ENCODE results near the gene TRPC4AP.
A peak's percentile ranks its signal among the peaks of the same experiment; 100 is the strongest.

Gene TRPC4AP

DNA sequence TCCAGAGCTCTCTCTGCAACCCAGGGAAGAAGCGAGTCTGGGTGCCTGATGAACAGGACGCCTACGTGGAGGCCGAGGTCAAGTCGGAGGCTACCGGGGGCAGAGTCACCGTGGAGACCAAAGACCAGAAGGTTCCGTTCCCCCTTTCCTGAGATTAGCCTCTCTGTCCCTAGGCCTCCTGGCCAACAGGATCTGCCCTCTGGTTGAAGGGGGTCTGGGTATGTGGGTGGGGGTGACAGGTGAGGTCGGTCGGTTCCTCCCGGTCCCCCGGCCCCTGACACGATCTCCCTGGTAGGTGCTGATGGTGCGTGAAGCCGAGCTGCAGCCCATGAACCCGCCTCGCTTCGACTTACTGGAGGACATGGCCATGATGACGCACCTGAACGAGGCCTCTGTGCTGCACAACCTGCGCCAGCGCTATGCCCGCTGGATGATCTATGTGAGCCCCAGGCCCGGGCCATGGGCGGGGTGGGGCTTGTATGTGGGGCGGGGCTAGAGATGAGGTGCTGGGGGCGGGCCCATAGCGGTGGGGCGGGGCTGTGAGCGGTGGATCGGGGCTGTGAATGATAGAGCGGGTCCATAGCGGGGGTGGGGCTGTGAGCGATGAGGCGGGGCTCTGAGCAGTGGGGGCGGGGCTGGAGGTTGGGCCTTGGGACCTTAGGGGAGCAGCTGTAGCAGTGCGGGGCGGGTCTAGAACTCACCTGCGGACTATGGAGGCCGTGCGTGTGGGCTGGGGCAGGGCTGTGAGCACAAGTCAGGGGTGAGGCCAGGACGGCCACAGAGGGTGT, 113.0 kb downstream of the TRPC4AP start:
- FAIRE-seq (no peak), DNase-seq (ENCODE audit: extremely low spot score, insufficient read length, low read depth) (no peak)

DNA sequence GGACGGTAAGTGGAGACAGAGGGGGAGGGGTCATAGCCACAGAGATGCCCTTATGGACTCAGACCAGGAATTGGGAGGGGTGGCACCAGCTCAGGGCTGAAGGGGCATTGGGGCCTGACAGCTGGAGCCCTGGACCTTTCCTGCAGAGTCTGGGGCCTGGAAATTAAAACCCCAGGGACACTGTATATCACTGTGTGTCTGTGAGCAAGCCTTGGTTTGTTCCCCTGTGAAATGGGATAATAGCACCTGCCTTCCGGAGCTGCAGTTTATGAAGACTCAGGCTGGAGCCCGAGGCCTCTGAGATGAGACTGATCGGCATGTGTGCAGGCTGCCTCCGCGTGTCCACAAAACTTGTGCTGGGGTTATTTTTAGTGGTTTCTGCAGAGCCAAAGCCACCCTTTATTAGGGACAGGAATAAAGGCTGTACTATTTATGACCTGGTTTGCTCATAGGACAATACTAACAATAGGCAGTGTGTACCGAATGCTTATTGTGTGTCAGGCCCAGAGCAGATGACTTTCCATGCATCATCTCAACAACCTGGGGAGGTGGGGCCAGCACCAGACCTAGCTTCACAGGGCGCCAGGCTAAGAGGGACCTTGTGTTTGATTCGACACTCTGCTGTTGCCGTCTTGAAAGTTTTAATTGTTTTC, 114.4 kb downstream of the TRPC4AP start:
- no peak for FAIRE-seq
- no peak for DNase-seq (ENCODE audit: extremely low spot score, insufficient read length, low read depth)

DNA sequence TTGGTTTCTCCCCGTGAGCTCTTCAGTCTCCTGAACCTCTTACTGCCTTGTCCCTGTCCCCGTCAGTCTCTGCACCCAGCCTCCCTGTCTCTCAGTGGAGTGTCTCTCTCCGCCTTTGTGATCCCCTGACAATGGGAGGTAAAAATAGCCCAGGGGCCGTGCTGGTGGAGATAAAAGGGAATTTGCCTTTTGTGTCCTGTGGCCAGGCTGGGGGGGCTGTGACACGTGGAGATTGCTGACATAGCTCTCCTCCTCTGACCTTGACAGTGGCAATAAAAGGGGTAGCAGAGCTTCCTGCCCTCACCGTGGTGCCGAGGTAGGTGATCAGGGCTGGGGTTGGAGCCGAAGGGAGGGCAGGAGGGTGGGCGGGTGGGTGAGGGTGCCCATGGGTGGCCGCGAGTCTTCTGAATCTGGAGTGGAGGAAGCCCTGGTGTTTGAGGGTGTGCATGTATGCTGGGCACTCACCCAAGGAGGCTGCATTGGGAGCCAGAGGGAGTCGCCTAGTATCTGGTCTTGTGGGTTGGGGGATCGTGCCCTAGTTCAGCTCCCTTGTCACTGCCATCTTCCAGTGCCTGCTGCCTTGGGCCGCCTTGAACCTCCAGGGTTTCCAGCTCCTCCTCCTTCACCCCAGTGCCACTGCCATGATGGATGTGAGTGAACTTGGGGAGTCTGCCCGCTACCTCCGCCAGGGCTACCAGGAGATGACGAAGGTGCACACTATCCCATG, 115.1 kb downstream of the TRPC4AP start:
- FAIRE-seq = no peak
- no peak for DNase-seq (ENCODE audit: extremely low spot score, insufficient read length, low read depth)

DNA sequence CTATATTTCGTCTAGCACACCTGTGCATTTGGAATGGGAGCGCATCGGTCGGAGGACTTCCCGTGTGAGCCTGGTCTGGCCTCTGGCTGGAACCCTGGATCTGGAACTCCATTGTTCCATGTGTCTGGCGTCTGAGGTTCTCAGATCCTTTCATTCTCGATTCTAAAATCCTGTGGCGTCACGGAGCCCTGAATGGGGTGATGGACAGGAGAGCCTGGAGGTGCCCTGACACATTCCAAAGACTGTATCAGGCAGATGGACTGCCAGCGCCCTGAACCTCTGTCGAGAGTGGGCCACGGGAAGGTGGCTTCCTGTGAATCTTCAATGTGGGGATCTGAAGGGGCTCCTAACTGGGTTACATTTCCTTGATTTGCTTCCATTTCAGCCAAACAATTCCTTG, 116.3 kb downstream of the TRPC4AP start:
- FAIRE-seq = no peak

DNA sequence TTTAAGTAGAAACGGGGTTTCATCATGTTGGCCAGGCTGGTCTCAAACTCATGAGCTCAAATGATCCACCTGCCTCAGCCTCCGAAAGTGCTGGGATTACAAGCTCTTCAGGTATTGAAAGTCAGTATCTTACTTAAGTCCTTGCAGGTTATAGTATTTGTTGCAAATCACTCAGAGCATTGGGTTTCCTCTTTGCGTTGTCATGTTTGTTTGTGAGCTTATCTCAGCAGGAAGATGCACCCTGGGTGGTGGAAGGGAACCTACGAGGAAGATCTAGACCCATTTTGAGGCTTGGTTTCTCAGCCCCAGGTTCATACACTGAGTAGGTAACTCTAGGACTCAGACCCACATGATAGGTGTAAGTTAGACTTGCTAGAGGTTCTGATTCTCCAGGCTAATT, 118.4 kb downstream of the TRPC4AP start:
- DNase-seq (ENCODE audit: extremely low spot score, insufficient read length, low read depth) (no peak), FAIRE-seq (no peak)

More for the DNA sequence above, 116.3 kb downstream of the TRPC4AP start:
- no peak for DNase-seq (ENCODE audit: extremely low spot score, insufficient read length, low read depth)

DNA sequence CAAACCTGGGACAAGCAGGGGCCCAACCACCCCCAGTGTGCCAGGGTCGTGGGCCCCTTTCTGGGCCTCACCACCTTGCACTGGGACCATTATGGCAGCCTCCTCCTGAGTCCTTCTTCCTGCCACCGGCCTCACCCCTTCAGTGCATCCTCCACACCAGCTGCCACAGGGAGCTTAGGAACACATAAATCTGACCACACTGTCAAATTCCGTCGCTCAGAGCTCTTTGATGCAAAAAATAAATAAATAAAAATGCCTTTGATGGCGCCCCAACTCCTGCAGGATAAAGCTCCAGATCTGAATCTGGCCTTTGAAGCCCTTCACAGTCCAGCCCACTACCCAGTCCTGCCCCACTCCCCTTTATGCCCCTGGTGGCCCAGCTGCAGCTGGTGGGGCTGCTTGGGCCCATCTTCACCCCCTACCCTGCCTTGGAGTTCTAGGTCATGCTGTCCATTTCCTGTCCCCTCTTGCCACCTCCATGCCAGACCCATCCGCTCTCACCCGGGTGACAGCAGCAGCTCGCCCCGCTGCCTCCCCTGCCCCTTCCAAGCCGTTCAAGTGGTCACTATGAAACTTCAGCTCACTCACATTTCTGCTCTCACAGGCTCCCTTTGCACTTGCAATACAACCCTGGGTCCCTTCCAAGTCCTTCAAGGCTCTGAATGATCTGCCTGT, 120.9 kb downstream of the TRPC4AP start:
- DNase-seq (ENCODE audit: extremely low spot score, insufficient read length, low read depth) (no peak), FAIRE-seq (no peak)

DNA sequence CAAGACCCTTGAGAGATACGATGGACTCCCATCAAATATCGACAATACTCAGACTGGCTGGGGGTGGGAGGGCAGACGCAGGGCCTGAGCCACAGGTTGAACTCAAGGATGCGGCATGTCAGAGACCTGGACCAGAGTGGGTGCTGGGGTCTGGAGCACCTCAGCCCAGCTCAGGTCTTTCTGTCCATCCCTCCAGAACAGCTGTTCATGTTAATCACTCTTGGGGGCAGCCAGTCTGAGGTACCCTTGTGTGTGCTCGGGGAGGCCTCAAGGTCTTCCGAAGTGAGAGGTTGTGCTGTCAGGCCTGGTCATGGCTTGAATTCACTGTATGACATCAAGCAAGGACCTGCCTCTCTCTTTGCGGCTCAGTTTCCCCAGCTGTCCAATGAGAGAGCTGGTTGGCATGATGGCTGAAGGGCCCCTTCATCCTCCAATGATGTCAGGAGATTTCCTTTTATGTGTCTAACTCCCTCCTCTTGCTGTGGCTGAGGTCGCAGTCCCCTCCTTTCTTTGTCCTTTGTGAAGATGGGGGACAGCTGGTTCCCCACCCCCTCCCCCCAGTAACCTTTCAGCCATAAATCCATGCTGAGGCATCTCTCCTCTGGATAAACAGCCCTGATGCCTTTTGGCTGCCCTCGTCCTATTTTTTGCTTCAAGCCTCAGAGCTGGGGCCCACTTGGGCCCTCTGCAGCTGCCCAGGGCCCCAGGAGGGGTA, 121.6 kb downstream of the TRPC4AP start:
- DNase-seq (ENCODE audit: extremely low spot score, insufficient read length, low read depth) = no peak
- no peak for FAIRE-seq

DNA sequence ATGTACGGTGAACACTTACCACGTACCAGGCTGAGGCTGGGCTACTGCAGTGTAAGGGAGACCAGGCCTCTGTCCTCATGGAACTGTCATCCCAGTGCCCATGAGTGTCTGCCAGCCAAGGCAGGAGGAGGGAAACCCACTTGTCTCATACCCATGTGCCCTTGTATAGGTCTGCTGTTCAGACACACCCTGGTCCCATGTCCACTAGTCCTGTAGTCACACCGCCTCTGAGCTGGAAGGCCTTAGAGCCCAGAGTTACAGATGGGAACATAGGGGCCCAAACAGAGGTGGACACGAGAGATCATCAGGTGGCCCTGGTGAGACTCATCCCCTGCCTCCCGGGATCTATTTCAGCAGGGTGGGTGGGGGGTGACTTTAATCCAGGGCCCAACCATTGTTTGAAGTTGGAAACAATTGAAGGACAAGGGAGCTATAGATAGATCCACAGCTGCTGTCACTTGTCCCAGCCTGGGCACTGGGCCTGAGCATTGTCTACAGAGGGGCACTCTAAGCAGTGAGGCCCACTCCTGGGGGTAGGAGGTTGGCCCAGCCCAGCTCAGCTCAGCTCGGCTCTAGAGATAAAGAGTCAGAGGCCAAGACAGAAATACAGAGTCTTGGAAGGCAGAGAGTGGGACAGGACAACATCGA, 122.3 kb downstream of the TRPC4AP start:
- FAIRE-seq = no peak
- no peak for DNase-seq (ENCODE audit: extremely low spot score, insufficient read length, low read depth)

DNA sequence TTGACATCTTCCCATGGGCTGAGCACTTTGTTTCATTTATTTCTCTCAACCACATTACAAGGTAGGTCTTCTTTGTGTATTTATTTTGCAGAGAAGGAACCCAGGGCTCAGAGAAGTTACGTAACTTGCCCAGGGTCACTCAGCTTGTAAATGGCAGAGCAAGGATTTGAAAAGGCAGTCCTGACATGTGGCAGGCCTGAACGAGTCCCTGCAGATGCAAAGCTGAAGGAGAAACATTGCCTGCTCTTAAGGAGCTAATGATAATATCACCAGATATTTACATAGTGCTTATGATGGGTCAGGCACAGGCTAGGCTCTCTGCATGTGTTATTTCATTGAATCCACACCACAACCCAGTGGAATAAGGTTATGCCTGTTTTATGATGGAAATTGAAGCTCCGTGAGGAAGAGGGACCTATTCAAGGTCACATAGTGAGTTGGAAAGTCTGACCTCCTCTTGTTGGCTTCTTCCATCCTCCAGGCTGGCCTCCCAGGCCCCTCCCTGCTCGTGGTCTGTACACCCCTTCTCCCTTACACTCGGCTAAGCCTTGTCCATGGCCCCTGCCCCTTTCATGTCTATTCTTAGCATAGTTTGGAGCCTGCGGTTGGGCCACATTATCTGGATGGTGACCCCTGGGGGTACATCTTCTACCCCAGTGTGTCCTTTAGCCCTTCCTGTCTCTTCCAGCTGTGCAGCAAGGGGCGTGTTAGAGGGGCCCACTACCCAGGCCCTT, 124.4 kb downstream of the TRPC4AP start:
- no peak for DNase-seq (ENCODE audit: extremely low spot score, insufficient read length, low read depth)
- FAIRE-seq = no peak

DNA sequence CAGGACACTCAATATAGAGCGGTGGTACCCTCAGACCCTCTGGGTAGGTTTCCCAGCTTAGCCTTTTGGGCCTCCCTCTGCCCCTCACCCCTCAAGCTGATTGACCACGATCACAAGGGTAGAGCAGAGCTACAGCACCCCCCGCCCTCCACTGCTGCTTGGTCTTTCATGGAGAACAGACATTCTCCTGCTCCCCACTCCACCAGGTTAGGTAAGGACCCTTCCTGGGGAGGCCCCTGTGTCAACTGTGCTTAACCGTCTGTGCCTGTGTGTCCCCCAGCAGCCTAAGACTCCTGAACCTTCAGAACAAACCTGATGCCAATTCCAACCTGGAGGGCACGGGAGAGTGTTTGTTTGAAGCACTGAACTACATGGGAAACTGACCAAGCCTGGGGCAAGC, 125.2 kb downstream of the TRPC4AP start:
- no peak for DNase-seq (ENCODE audit: extremely low spot score, insufficient read length, low read depth)
- no peak for FAIRE-seq

DNA sequence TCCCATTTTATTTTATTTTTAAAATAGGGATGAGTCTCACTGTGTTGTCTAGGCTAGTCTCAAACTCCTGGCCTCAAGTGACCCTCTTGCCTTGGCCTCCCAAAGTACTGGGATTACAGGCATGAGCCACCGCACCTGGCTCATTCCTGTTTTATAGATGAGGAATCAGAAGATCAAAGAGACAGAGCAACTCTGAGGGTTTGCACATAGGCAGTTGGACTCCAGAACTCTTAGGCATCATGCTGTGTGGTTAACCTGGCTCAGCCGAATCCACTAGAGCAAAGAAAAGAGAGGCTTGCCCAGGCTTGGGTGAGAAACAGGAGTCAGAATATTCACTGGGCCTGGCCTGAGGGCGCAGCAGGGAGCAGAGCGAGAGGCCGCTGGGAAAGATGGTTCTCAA, 127.6 kb downstream of the TRPC4AP start:
- FAIRE-seq = no peak

DNA sequence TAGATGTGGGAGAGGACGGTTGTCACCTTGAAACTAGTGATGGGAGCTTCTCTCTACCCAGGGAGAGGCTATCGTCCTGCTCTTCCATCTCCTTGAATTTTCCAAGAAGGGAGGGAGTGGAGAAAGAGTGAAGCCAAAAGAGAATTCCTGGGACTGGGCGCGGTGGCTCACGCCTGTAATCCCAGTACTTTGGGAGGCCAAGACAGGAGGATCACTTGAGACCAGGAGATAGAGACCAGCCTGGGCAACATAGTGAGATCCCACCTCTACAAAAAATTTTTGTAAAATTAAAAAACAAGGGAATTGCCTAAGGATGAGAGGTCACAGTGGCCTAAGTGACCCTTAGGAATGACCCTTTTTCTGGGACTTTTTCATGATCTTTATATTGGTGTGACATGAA, 128.1 kb downstream of the TRPC4AP start:
- FAIRE-seq (no peak), DNase-seq (ENCODE audit: extremely low spot score, insufficient read length, low read depth) (no peak)

More for the DNA sequence above, 127.6 kb downstream of the TRPC4AP start:
- DNase-seq (ENCODE audit: extremely low spot score, insufficient read length, low read depth) = no peak

DNA sequence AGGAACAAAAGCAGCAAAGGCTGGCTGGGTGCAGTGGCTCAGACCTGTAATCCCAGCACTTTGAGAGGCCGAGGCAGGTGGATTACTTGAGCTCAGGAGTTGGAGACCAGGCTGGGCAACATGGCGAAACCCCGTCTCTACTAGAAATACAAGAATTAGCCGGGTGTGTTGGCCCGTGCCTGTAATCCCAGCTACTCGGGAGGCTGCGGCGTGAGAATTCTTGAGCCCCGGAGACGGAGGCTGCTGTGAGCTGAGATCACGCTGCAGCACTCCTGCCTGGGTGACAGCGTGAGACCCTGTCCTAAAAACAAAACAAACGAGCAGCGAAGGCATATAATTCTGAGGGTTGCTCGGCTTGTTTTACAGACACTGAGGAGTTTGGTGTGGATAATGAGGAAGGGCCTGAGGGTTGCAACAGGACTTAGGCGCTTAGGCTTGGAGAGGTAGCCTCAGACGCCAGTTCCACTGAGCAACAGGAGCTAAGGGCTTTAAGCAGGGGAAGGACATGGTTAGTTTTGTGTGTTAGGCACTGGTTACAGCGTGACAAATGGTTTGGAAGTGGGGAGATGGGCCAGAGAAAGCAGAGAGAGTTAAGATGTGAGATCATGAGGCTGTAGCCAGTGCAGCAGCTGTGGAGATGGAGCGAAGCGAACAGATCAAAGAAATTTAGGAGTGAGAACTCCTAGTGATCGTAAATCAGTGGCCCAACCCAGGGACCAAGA, 135.7 kb downstream of the TRPC4AP start:
- FAIRE-seq = no peak
- DNase-seq (ENCODE audit: extremely low spot score, insufficient read length, low read depth) = no peak

DNA sequence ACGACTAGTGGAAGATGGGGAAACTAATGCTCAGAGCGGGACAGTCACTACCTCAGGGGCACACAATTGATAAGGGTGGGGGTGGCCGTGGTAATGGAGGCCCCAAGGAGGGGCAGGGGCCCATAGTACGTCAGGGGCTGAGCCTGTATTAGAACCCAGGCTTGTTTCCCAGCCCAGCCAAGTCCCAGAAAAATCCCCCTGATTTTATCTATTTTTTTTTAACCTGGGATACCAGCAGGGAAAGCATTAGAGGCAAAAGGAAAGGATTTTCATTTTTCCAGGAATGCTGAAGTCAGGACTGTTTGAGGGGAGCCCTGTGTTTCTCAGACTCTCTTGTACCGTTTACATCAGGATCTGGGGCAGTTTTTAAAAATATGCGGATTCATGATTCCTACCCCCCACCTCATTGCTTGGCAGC, 136.6 kb downstream of the TRPC4AP start:
- FAIRE-seq (no peak), DNase-seq (ENCODE audit: extremely low spot score, insufficient read length, low read depth) (no peak)

DNA sequence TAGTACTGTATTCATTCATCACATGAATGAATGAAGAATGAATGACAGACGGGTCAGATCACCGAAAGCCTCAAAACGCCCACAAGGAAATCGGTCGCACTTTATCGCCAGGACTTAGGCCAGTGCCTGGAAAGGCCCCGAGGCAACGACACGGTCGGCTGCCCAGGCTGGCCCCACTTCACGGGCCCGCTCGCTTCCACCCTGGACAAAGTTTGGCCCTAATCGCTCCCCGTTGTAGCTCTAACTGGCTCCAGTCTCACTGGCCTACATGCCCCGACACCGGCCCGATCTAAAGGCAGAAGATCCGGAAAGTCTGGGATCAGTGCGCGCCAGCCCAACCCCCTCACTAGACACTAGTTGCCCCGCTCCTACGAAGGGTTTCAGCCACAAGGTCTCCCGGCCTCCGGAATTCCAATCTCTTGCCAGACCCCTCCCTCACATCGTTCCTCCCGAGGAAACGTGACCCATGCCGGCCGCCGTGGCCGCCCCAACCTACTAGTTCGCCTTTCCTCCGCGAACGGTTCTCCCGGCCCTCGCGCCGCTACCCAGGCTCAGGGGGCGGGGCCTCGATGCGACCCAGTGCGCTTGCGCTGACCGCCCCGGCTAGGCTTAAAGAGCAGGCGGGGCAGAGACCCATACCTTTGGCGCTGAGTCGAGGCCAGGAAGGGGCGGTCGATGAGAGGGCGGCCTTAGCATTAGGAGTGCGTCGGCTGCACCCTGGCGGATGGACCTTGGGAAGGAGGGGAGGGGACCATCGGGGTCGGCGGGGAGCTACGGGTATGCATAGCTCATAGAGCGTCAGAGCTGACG, 137.2 kb downstream of the TRPC4AP start, which contains the start of the genes GSS and MYH7B:
Gene GSS, minus strand, starts transcription at position 576 of the 810 bp plus-strand sequence. CDS start 3,954 bp downstream, outside the sequence.
Gene MYH7B, plus strand, starts transcription at position 638 of the 810 bp plus-strand sequence. CDS start 22,138 bp downstream, outside the sequence.
- FAIRE-seq (peak; percentile 89), DNase-seq (ENCODE audit: extremely low spot score, insufficient read length, low read depth) (peak; percentile 98)

DNA sequence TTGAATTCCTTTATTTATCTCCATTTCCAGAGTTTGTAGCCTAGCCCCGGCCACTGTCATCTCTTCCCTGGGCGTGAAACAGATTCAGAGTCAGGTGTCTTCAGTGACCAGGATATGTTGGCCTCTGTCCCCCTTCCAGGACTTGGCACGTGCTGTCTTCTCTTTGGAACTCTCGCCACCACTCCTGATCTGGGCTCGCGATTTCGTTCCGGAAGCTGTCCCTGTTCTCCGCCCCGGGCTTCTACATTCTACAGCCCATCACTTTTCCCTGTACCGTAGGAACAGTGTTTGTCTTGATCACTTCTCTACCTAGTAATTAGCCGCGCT, 137.7 kb downstream of the TRPC4AP start:
- no peak for FAIRE-seq

DNA sequence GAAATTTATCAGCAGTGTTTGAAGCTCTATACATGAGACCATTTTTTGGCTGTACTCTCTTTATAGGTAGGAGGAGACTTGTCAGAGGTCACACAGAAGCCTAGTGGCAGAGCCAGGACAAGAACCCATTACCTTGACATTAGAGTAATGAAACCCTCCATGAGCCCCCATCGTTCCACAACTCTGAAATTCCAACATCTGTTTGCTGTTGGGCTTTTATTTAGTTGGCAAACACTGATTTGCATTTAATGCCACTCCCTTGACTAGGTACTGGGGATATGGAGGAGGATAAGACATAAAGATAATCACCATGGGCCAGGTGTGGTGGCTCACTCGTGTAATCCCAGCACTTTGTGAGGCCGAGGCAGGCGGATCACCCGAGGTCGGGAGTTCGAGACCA, 138.6 kb downstream of the TRPC4AP start:
- FAIRE-seq (no peak), DNase-seq (ENCODE audit: extremely low spot score, insufficient read length, low read depth) (no peak)

More for the DNA sequence above, 137.7 kb downstream of the TRPC4AP start:
- no peak for DNase-seq (ENCODE audit: extremely low spot score, insufficient read length, low read depth)
